Liver (tissue), 10 donors: ENCODE data around the gene DHX15. TPM values are rescaled to one million over a fixed set of nuclear protein-coding genes. Genes with fewer than 3 reads are reported as not detected.

Experiments
- DNase-seq: peaks from one replicate; pipeline ENCODE4 v3.0.0-alpha.2; 2017; ENCODE audit warnings: low spot score
- H3K27ac ChIP-seq, 2 donors: one replicate each; pipeline ENCODE4 v1.7.0; 2013; ENCODE audit warnings: inconsistent platforms in 2 of 2, low read length in 2 of 2, control low read depth in 1 of 2, low read depth in 1 of 2, mild to moderate bottlenecking in 1 of 2
- H3K27me3 ChIP-seq, 4 donors: one replicate each; pipeline versions ENCODE4 v1.6.1 to v1.7.0; 2013; ENCODE audit warnings: low read length in 3 of 4, inconsistent platforms in 1 of 4, mild to moderate bottlenecking in 1 of 4, moderate library complexity in 1 of 4; ENCODE audit not compliant: control insufficient read depth in 4 of 4, insufficient read depth in 4 of 4
- H3K36me3 ChIP-seq, 4 donors: one replicate each; pipeline versions ENCODE4 v1.6.1 to v1.7.0; 2013; ENCODE audit warnings: low read length in 3 of 4, mild to moderate bottlenecking in 3 of 4, low read depth in 1 of 4, moderate library complexity in 1 of 4; ENCODE audit not compliant: control insufficient read depth in 4 of 4, insufficient read depth in 3 of 4
- H3K4me1 ChIP-seq, 4 donors: one replicate each; pipeline versions ENCODE4 v1.6.1 to v1.7.0; 2013; ENCODE audit warnings: low read length in 3 of 4, mild to moderate bottlenecking in 3 of 4, moderate library complexity in 1 of 4; ENCODE audit not compliant: control insufficient read depth in 4 of 4, insufficient read depth in 4 of 4
- H3K4me3 ChIP-seq, 3 donors: one replicate each; pipeline versions ENCODE4 v1.6.1 to v1.7.0; 2013; ENCODE audit warnings: low read length in 3 of 3, control low read depth in 1 of 3, low read depth in 1 of 3, mild to moderate bottlenecking in 1 of 3
- H3K9ac ChIP-seq, 2 donors: one replicate each; pipeline ENCODE4 v1.7.0; 2013; ENCODE audit warnings: low read length in 2 of 2, mild to moderate bottlenecking in 2 of 2, moderate library complexity in 2 of 2, control low read depth in 1 of 2, low read depth in 1 of 2
- H3K9me3 ChIP-seq, 4 donors: one replicate each; pipeline versions ENCODE4 v1.6.1 to v1.7.0; 2013; ENCODE audit warnings: low read length in 3 of 4; ENCODE audit not compliant: control insufficient read depth in 4 of 4
- FOXA1 ChIP-seq: IDR thresholded peaks from 2 replicates; pipeline ENCODE4 v1.6.1; 2016; ENCODE audit warnings: antibody characterized with exemption
- GABPA ChIP-seq, 2 donors: IDR thresholded peaks in 1 of 2; conservative IDR thresholded peaks in 1 of 2; 2 replicates each; pipeline ENCODE4 v1.6.1; 2016; ENCODE audit warnings: antibody characterized with exemption in 2 of 2, mild to moderate bottlenecking in 1 of 2, moderate library complexity in 1 of 2
- HNF4A ChIP-seq, 2 donors: conservative IDR thresholded peaks; 2 replicates each; pipeline ENCODE4 v1.6.1; 2016; ENCODE audit warnings: antibody characterized with exemption in 2 of 2, mild to moderate bottlenecking in 2 of 2
- JUND ChIP-seq, 2 donors: IDR thresholded peaks; 2 replicates each; pipeline ENCODE4 v1.6.1; 2016; ENCODE audit warnings: antibody characterized with exemption in 2 of 2
- NR2F2 ChIP-seq: IDR thresholded peaks from 2 replicates; pipeline ENCODE4 v1.6.1; 2016; ENCODE audit warnings: antibody characterized with exemption
- RAD21 ChIP-seq, 2 donors: IDR thresholded peaks; 2 replicates each; pipeline ENCODE4 v1.6.1; 2016; ENCODE audit warnings: antibody characterized with exemption in 2 of 2, mild to moderate bottlenecking in 2 of 2
- SP1 ChIP-seq: IDR thresholded peaks from 2 replicates; pipeline ENCODE4 v1.6.1; 2018; ENCODE audit warnings: antibody characterized with exemption, mild to moderate bottlenecking
- TAF1 ChIP-seq: conservative IDR thresholded peaks from 2 replicates; pipeline ENCODE4 v1.6.1; 2016; ENCODE audit warnings: antibody characterized with exemption, mild to moderate bottlenecking
- YY1 ChIP-seq: IDR thresholded peaks from 2 replicates; pipeline ENCODE4 v1.6.1; 2016; ENCODE audit warnings: antibody characterized with exemption, mild to moderate bottlenecking
- WGBS: extraction: QIAGEN DNeasy Blood & Tissue Kit; methylation state at CpG from one replicate; pipeline ENCODE4 v1.1.7; 2013; 5-methylcytosine and 5-hydroxymethylcytosine counted together
- polyA plus RNA-seq, 2 donors: library from polyadenylated mRNA; stranded (reverse) in 1 of 2; unstranded in 1 of 2; fragments of 200-250 nt in 1 of 2; fragments of >200 nt in 1 of 2; fragmentation: Nextera tagmentation in 1 of 2; extraction: Ambion mirVana in 1 of 2; gene quantifications; one replicate each; pipeline versions ENCODE4 v1.2.1 to v1.2.3, GENCODE V29; 2013 to 2015
- small RNA-seq: library from RNA; depleted of rRNA; stranded (forward); fragments of <200 nt; gene quantifications from one replicate; pipeline ENCODE3, GENCODE V24; 2014
- total RNA-seq, 2 donors: library from RNA; depleted of rRNA; stranded (reverse); fragments of >200 nt; gene quantifications; one replicate each; pipeline ENCODE4 v1.2.3, GENCODE V29; 2014
- TF ChIP-seq, protein P1 (sequence below): fragments of 150-350 bp; IDR thresholded peaks from 2 replicates; pipeline ENCODE4 v1.5.1; 2017; ENCODE audit warnings: improper control_type of control experiment, low read depth, low read length; ENCODE audit not compliant: missing input control
- donor health status: healthy.
- donor health status: healthy.
- donor health status: healthy.
- donor health status: healthy.
- donor health status: healthy.

DHX15 gene
- total and polyA plus RNA-seq, 4 donors = 25.2 to 80.9 (median 51.5) TPM

DNA sequence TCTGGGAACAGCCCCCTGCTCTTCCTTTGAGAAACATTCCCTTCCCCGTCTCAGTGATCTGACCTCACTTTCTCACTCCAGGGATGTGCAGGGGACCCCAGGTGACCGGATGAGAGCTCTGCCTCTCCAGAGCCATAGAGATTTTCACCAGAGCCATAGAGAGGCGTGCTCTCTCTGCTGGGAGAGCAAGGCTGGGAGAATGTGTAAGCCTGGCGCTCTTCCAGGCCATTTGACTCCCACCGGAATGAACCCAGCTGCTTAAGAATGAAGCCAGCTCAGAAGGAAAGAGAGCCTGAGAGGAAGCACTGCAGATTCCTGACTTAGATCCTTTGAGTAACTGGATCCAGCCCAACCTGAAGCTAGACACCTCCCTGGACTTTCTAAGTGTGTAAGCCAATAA lies 106.4 kb downstream of the DHX15 start:
- WGBS = 46% methylated on average over 5 of the region's 5 CpGs
- TF ChIP-seq TAF1 (no peak), RAD21 (IDR thresholded peaks at IDR 0.05) (no peak), GABPA (IDR thresholded peaks at IDR 0.05 in 1 of 2, conservative IDR thresholded peaks at IDR 0.05 in 1 of 2) (no peak), YY1 (no peak), HNF4A (conservative IDR thresholded peaks at IDR 0.05) (no peak), NR2F2 (no peak), FOXA1 (no peak), JUND (IDR thresholded peaks at IDR 0.05) (no peak), SP1 (no peak)
- TF ChIP-seq, protein P1, sequence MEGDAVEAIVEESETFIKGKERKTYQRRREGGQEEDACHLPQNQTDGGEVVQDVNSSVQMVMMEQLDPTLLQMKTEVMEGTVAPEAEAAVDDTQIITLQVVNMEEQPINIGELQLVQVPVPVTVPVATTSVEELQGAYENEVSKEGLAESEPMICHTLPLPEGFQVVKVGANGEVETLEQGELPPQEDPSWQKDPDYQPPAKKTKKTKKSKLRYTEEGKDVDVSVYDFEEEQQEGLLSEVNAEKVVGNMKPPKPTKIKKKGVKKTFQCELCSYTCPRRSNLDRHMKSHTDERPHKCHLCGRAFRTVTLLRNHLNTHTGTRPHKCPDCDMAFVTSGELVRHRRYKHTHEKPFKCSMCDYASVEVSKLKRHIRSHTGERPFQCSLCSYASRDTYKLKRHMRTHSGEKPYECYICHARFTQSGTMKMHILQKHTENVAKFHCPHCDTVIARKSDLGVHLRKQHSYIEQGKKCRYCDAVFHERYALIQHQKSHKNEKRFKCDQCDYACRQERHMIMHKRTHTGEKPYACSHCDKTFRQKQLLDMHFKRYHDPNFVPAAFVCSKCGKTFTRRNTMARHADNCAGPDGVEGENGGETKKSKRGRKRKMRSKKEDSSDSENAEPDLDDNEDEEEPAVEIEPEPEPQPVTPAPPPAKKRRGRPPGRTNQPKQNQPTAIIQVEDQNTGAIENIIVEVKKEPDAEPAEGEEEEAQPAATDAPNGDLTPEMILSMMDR = no peak
- Histone ChIP-seq H3K4me3 (no peak overlapping the region), H3K27ac (no peak overlapping the region), H3K4me1 (peaks cover 5 to 7% (median 6%) of the 10 kb centered on the region in 4 donors), H3K9me3 (no peaks in the 10 kb centered on the region), H3K9ac (no peak overlapping the region), H3K27me3 (peaks cover 0 to 5% (median 0%) of the 10 kb centered on the region in 4 donors), H3K36me3 (no peaks in the 10 kb centered on the region)
- DNase-seq = no peak

Small RNA genes within 50 kb of the gene (small RNA-seq; reads per million reads assigned to genes)
- gene MIR573 (0.07 reads per million), gene RN7SL16P (not detected)

Other genes with a start within 250 kb of the DHX15 start
- 1 to 10 TPM; 2.6 to 5.8 TPM for gene SOD3, start 211.0 kb upstream of the DHX15 start, total RNA-seq
- gene SOD3, start 211.0 kb upstream of the DHX15 start, polyA plus RNA-seq = 1 to 10 TPM; 3.4 to 8.1 TPM